PC-9 (cell line): Measurements from ENCODE around the gene BCL2A1.

Experiments
- CTCF ChIP-seq: fragments of 200-600 bp; sonication (generic); conservative IDR thresholded peaks from 2 replicates; pipeline ENCODE4 v1.6.1; 2017; ENCODE audit warnings: mixed run types, antibody characterized with exemption, mild to moderate bottlenecking, moderate library complexity
- EZH2 ChIP-seq: fragments of 200-600 bp; sonication (generic); IDR thresholded peaks from 2 replicates; pipeline ENCODE4 v1.8.0; 2017; ENCODE audit warnings: antibody characterized with exemption, low read depth

- TF ChIP-seq CTCF (no peak), EZH2 (no peak)
These were observed 48.4 kb downstream of the BCL2A1 start for GRCh38 chr15:79922512-79923078.
